Measurements from ENCODE around the gene LMBRD2. TPM values are rescaled to one million over a fixed set of nuclear protein-coding genes. Genes with fewer than 3 reads are reported as not detected.
"Not testable (repeated sequence)": the region's sequence is repeated elsewhere in the genome, so short reads cannot be mapped to it uniquely, and the experiment has no call there.

The LMBRD2 gene
- total RNA-seq, 1 donor from 2014 or later = 5.1 TPM

GRCh38 chr5:36193746-36194145 lies 42.1 kb upstream of the LMBRD2 start:
- DNase-seq (ENCODE audit: low spot score) = no peak
- no peak for TF ChIP-seq CTCF (IDR thresholded peaks at IDR 0.05; ENCODE audit: unreplicated experiment)
- H3K27me3 Mint-ChIP-seq (ENCODE audit: unreplicated experiment) = no peaks in the 10 kb centered on the region
- peaks cover 25% of the 10 kb centered on the region for H3K36me3 Mint-ChIP-seq (ENCODE audit: low read depth, unreplicated experiment)
- no peak overlapping the region for H3K27ac Mint-ChIP-seq (ENCODE audit: unreplicated experiment)
- H3K4me1 Mint-ChIP-seq (ENCODE audit: unreplicated experiment) = no peaks in the 10 kb centered on the region
- H3K4me3 Mint-ChIP-seq (ENCODE audit: unreplicated experiment) = no peak overlapping the region
- peaks cover 3% of the 10 kb centered on the region for H3K9me3 Mint-ChIP-seq (ENCODE audit: unreplicated experiment)

DNA sequence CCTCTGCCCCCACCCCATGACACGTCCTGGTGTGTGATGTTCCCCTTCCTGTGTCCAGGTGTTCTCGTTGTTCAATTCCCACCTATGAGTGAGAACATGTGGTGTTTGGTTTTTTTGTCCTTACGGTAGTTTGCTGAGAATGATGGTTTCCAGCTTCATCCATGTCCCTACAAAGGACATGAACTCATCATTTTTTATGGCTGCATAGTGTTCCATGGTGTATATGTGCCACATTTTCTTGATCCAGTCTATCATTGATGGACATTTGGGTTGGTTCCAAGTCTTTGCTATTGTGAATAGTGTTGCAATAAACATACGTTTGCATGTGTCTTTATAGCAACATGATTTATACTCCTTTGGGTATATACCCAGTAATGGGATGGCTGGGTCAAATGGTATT lies 32.7 kb upstream of the LMBRD2 start:
- not testable (repeated sequence) for H3K27ac Mint-ChIP-seq (ENCODE audit: unreplicated experiment); H3K9me3 Mint-ChIP-seq (ENCODE audit: unreplicated experiment); H3K4me3 Mint-ChIP-seq (ENCODE audit: unreplicated experiment); DNase-seq (ENCODE audit: low spot score); H3K27me3 Mint-ChIP-seq (ENCODE audit: unreplicated experiment); H3K4me1 Mint-ChIP-seq (ENCODE audit: unreplicated experiment)
- H3K36me3 Mint-ChIP-seq (ENCODE audit: low read depth, unreplicated experiment) = peaks cover 28% of the 10 kb centered on the region

DNA sequence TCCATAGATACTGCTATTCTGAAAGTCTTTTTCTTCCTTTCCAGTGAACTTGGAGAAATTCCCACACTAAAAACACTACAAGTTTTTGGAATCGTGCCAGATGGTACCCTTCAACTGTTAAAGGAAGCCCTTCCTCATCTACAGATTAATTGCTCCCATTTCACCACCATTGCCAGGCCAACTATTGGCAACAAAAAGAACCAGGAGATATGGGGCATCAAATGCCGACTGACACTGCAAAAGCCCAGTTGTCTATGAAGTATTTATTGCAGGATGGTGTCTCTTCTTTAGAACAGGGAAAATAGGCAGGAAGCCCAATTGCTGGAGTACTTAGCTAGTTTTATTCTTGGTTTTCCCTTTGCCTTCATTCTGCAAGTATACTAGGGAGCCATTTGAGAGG lies 30.1 kb upstream of the LMBRD2 start:
- H3K36me3 Mint-ChIP-seq (ENCODE audit: low read depth, unreplicated experiment) = peaks cover 6% of the 10 kb centered on the region
- no peaks in the 10 kb centered on the region for H3K9me3 Mint-ChIP-seq (ENCODE audit: unreplicated experiment)
- no peaks in the 10 kb centered on the region for H3K4me1 Mint-ChIP-seq (ENCODE audit: unreplicated experiment)
- DNase-seq (ENCODE audit: low spot score) = no peak
- no peak for TF ChIP-seq CTCF (IDR thresholded peaks at IDR 0.05; ENCODE audit: unreplicated experiment)
- H3K27ac Mint-ChIP-seq (ENCODE audit: unreplicated experiment) = no peak overlapping the region
- peaks cover 2% of the 10 kb centered on the region for H3K27me3 Mint-ChIP-seq (ENCODE audit: unreplicated experiment)
- no peak overlapping the region for H3K4me3 Mint-ChIP-seq (ENCODE audit: unreplicated experiment)

DNA sequence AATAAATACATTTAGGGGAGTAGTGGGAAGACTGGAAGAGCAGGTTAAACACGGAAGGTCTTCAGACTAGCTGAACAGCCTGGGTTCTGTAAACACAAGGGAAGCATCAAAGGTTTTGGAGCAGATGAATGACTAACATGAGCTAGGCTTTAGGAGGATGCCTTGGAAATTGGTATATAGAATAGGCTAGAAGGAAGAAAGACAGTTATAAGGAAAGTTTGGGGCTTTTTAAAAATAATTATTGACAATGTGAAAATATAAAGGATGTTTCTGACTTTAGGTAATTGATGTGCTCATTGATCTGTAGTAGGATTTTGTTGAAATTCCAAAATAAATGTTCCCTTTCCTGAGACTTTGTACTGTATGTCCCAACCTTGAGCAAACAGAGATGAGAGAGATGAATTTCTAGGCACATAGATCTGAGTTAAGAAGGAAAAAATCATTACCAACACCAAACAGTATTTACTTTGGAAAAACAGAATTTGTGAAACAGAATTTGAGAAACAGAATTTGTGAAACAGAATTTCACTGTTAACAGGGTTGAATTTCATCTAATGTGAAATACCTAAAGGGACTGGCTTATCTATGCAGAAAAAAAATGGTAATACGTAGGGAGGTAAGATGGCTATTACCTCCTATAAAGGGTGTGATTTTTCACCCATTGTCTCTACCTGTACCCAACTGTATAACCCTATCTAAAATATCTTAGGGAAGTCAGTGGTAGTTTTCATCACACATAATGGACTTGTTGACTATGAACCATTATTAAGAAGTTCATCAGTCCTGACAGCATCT lies 29.1 kb upstream of the LMBRD2 start:
- no peaks in the 10 kb centered on the region for H3K4me1 Mint-ChIP-seq (ENCODE audit: unreplicated experiment)
- H3K4me3 Mint-ChIP-seq (ENCODE audit: unreplicated experiment) = no peak overlapping the region
- no peak for DNase-seq (ENCODE audit: low spot score)
- no peak for TF ChIP-seq CTCF (IDR thresholded peaks at IDR 0.05; ENCODE audit: unreplicated experiment)
- peaks cover 2% of the 10 kb centered on the region for H3K27me3 Mint-ChIP-seq (ENCODE audit: unreplicated experiment)
- H3K36me3 Mint-ChIP-seq (ENCODE audit: low read depth, unreplicated experiment) = peaks cover under 1% of the 10 kb centered on the region
- no peak overlapping the region for H3K27ac Mint-ChIP-seq (ENCODE audit: unreplicated experiment)
- H3K9me3 Mint-ChIP-seq (ENCODE audit: unreplicated experiment) = no peaks in the 10 kb centered on the region

DNA sequence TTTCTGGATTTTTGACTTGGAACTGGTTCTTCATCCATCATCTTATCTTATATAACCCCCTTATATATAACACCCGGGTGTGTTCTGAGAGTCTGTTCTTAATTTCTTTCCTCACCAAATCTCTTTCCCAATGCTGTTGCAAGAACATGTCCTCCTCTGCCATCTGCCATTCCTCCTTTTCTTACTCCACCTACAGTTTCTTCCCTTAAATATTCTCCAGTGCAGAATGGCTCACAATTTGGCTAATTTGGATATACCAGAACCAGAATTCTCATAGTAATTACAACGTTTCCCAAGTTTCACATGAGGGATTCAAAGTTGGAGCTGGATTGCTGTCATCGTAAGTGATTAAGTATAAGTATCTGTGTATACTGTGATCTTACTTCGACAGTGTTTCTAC lies 28.3 kb upstream of the LMBRD2 start:
- H3K9me3 Mint-ChIP-seq (ENCODE audit: unreplicated experiment) = no peaks in the 10 kb centered on the region
- H3K4me3 Mint-ChIP-seq (ENCODE audit: unreplicated experiment) = no peak overlapping the region
- no peak for DNase-seq (ENCODE audit: low spot score)
- no peaks in the 10 kb centered on the region for H3K27me3 Mint-ChIP-seq (ENCODE audit: unreplicated experiment)
- no peaks in the 10 kb centered on the region for H3K4me1 Mint-ChIP-seq (ENCODE audit: unreplicated experiment)
- no peaks in the 10 kb centered on the region for H3K36me3 Mint-ChIP-seq (ENCODE audit: low read depth, unreplicated experiment)
- TF ChIP-seq CTCF (IDR thresholded peaks at IDR 0.05; ENCODE audit: unreplicated experiment) = no peak
- no peak overlapping the region for H3K27ac Mint-ChIP-seq (ENCODE audit: unreplicated experiment)

All from endothelial cell (in vitro differentiated cells).